SK-N-DZ (cell line): ENCODE results near the gene RMDN2. TPM values are rescaled to one million over a fixed set of nuclear protein-coding genes. Genes with fewer than 3 reads are reported as not detected.
A peak's percentile ranks its signal among the peaks of the same experiment; 100 is the strongest.

Experiments
- DNase-seq: peaks from one replicate; pipeline ENCODE4 v3.0.0-alpha.2; 2015; ENCODE audit warnings: low spot score
- polyA plus RNA-seq, 2 experiments: library from polyadenylated mRNA; depleted of rRNA; stranded (reverse); fragments of >200 nt; gene quantifications; 2 replicates each; pipeline ENCODE4 v1.2.3, GENCODE V29; 2014

The RMDN2 gene, protein sequence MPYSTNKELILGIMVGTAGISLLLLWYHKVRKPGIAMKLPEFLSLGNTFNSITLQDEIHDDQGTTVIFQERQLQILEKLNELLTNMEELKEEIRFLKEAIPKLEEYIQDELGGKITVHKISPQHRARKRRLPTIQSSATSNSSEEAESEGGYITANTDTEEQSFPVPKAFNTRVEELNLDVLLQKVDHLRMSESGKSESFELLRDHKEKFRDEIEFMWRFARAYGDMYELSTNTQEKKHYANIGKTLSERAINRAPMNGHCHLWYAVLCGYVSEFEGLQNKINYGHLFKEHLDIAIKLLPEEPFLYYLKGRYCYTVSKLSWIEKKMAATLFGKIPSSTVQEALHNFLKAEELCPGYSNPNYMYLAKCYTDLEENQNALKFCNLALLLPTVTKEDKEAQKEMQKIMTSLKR
- polyA plus RNA-seq (2014; cell fraction: cytosol; rRNA removed), result 1.6 and 3.9 TPM in 2 replicates
- polyA plus RNA-seq (2014; cell fraction: nucleus; rRNA removed), result 1.8 and 5.4 TPM in 2 replicates

DNA sequence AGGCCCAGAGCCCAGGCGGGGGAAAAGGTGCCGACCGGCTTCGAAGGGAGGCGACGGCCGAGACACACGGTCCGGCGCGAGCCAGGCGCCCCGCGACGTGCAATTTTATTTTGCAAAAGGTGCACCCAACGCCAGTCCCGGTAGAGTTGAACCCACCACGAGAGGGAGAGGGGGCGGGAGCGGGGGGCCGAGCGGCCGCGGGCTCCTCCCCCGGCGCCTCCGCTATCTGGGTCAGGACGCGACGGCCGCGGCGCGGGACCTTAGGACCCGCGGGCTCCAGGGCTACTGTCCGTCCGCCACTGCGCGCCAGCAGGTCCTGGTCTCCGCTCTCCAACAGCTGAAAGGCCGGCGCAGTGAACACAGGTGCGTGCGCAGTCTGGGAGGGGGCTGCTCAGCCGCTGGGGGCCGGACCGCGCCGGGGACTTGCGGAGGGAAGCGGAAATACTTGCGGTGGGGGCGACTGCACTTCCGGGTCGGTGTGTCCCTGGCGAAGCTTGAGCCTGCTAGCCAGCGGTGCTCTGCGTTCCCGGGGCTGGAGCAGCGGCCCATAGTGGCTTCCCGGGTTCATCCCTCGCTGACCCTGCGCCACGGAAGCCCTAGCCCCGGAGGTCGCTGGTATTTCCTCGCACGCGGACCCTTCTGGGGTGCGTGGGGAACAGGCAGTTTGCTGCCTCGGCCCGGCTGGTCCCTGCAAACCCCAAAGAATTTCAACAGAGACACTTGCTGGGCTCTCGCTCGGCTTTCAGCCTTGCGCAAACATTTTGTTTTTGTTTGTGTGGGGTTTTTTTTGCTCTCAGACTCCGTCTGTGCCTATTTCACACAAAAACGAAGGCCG is at the start of gene RMDN2:
RMDN2 (plus strand) TSS at position 225 of the 835 bp plus-strand sequence. CDS start 3,991 bp downstream, outside the sequence.
- DNase-seq, result peak; percentile 96

DNA sequence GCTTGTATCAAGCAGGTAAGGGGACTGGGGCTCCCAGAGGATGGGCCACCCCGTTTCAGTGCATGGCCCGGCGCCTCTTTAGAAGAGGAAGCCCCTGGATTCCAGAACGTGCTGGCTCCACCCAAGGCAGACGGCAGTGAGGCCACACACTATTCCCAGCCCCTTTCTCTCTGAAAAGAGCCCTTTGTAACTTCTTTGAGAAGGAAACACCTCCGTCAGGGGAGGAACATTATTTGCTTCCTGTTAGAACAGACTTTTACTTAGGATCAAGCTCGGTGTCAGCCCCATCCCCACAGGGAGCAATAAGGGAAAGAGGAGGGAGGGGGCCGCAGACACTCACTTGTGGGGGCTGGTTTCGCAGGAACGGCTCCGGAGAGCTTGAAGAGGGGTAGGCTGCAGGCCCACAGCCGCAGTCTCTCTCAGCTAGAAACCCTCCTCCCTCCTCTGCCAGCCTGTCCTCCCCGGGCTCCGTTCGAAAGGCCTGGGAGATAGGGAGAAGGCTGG is 49.6 kb upstream of the RMDN2 start:
- no peak for DNase-seq

DNA sequence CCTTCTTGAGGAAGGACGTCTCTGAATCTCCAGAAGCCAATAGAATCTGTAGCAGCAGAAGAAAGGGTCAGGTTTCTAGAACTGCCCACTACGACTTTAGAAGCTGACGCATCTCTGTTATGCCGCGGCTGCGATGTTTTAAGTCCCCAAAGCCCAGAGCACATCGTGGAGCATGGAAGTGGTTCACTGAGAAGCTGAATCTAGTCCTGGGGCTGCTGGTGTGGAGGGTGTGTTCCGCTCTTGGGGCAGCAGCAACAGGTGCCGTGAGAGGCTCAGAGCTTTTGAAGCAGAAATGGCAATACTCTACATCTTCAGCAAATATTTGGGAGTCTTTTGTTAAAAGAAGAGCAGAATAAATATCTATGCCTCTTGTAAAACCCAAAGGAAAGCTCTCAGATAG is 48.9 kb upstream of the RMDN2 start:
- DNase-seq, result no peak

DNA sequence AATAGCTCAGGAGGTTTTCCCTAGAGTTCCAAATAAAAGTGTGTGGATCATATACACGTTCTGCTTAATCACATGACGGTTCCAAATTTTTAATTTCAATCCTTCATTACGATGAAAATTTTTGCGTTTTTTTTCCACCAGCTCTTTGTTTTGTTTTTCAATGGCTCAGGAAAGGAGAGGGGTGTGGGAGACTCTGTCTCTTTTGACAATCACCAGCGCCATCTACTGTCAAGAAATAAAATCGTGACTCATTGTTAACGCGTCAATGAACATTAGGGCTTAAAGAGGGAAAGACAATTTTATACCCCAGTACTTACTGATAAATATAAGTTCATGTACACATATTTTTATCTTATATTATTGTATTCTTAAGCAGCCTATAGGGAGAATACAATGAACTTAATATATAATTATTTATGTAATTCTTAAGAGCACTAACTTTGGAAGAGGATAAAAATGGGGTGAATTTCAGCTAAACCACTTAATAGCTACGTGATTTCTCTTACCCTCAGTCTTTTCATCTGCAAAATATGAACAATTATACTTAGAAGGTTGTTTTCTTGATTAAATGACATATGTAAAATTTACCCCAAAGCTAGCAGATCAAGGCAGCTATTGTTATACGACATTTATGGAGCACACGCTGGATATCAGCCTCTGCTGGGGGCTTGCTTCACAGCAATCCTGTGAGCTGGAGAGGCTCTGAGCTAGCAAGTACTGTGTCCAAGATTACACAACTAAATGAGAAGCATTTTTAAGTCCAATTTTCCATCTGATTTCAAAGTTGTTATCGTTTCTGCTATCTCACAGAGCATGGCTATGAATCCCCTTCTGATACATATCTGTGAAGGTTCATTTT is 47.4 kb upstream of the RMDN2 start:
- DNase-seq, result peak; percentile 71

DNA sequence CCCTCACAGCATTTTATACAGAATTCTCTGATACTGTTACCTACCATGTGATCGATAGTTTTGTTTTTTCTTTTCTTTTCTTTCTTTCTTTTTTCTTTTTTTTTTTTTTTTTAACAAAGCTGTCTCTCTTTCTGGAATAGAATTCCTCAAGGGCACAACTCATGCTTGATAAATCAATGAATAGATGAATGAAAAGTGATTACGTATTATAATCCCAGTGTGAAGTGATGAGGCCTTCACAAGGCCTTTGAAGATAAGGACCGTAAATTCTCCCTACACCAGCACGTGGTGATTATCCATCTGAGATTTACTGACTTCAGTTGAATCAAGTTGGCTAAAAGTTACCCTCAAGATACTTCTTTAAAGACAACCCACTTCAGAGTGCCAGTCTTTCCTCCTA is 46.6 kb upstream of the RMDN2 start:
- DNase-seq, result no peak

DNA sequence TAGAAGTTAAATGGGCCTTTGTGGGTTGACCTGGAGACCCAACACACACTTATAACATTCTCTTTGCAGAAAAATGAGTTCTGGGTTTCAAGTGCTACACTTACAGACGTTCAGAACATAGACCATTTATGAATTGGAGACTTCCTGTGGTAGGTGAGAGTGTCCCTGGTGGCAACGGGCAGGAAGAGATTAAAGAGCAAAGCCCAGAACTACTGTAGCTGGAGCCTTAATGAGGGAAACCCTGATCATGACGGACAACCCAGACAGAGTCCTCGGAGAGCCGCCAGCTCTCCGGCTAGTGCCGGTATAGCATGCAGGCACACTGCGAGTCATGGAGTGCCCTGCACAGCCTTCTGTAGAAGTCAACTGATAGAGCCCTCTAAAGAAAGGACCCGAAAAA is 44.5 kb upstream of the RMDN2 start:
- DNase-seq, result no peak

DNA sequence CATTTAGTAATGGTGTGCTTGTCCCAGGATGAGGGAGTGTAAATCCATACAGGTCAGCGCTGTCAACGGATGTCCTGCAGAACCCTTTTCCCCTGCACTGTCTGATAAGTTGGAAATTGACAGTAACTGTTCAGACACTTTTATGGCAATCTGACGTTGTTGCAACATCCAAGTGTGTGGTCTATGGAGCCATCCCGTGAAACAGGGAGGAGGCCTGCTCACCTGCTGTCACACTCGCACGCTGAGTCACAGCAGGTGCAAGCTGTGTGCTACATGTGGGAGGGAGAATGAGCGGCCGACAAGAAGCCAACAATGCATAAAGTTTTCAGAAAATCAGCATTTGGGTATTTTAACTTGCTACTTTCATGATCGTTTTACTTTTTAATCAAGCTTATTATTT is 43.7 kb upstream of the RMDN2 start:
- no peak for DNase-seq

DNA sequence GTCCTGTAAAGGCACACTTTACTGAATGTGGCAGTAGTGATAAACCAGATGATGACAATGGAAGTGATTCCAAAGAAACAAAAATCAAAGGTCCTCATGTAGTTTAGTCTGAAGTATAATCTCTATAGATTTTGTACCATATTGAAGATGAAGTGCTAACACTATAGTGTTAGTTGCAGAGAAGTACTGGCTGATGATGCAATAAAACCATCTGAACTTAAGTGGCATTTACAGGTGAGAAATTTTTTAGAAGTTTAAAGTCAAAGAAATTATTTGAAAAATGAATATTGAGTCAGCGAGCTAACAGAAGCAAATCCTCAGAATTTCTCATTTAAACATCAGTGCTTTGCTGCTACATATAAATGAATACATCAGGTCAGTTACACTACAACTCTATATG is 43.1 kb upstream of the RMDN2 start:
- no peak for DNase-seq

DNA sequence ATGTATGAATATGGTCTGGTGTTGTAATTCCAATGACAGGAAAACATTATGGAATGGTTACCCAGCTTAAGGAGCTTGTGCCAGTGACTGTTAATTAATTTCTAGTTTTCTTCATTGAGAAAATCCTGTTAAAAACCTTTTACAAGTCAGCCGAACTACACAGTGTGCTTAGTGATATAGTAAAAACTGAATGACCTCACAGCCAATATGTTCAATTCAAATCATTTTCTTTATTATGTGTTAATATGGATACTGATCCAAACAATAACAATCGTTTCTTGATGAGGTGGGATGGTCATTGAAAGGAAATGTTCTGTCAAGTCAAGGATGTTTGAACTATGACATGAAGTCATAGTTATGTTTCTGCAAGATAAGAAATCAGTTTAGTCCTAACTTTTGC is 41.6 kb upstream of the RMDN2 start:
- DNase-seq, result no peak

DNA sequence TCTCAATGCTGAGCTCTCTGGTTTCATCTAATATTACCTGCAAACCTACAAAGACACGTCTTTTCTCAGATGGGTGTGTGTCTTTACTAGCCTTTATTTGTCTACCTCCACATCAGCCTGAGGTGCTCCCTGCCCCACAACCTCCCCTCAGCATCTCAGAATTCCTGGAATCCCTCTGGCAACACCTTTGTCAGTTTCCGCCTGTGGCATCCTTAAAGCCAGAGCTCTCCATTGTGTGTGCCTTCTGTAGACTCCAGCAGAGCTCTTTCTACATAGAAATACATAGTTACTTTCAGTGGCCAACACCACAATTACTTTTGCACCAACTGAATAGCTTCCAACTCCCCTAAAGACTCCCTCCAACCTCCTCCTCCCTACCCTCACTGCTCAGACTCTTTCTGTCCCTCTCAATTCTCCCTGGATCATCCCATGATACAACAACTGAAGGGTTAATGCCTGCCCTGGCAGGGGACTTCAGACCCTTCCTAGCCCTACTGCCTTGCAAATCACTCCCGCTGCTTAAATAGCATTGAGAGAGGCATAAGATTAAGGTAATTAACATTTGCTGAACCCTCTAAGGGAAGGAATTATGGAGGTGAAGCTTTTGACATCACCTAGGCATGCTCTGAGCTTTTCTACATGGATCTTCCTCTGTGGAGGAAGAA is 39.6 kb upstream of the RMDN2 start:
- DNase-seq, result no peak

DNA sequence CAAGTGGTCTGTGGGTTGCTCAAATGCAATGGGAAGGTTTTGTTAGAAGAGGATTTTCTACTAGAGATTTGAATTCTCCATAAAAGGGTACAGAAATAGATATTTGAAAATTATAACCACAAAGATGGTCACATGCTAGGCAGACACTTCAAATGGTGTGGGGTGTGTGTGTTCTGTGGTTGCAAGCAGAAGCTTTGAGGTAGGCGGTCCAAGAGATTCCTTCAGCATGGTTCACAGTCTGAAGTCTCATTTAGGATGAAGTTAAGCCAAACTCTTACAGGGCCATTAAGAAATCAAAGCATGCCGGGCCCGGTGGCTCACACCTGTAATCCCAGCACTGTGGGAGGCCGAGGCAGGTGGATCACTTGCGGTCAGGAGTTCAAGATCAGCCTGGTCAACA is 38.3 kb upstream of the RMDN2 start:
- DNase-seq, result no peak

DNA sequence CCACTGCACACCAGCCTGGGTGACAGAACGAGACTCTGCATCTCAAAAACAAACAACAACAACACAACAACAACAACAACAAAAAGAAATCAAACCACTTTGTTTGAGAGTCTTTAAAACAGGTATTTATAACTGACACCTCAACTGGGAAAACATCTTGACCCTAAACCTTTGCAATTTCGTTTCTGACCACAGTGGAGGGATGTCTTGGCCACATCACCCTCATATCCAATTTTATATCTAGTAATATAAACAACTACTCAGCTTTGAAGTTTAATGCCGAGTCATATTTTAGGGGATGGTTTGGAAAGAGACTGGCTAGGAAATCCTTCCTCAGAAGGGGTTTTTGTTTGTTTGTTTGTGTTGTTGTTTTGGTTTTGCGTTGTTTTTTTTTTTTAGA is 37.8 kb upstream of the RMDN2 start:
- DNase-seq, result no peak

DNA sequence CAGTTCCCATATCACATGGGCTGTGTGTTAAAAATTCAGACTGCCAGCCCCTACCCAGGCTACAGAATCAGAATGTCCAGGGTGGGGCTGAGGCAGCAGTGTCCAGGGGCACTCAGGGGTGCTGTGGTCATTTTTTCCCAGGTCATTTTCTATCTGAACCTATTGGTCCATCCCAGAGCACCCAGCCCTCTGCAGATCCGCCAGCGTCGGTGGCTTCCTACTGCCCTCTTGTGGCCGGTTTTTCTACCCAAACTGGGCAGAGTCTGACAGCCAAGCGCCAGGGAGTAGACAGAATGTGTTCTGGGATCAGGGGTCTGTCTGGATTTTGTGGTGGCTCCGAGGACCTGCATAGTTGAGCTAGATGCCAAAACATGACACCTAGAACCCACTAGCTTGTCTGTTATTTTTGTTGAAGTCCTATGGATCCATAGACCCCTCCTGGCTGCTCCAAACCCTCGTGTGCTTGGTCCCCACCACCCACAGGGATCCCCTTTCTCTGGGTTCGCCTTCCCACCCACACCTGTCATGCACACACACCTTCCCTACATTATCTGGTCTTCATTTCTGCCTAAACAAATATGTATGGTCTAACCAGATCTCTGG is 34.1 kb upstream of the RMDN2 start:
- peak; percentile 75 for DNase-seq

DNA sequence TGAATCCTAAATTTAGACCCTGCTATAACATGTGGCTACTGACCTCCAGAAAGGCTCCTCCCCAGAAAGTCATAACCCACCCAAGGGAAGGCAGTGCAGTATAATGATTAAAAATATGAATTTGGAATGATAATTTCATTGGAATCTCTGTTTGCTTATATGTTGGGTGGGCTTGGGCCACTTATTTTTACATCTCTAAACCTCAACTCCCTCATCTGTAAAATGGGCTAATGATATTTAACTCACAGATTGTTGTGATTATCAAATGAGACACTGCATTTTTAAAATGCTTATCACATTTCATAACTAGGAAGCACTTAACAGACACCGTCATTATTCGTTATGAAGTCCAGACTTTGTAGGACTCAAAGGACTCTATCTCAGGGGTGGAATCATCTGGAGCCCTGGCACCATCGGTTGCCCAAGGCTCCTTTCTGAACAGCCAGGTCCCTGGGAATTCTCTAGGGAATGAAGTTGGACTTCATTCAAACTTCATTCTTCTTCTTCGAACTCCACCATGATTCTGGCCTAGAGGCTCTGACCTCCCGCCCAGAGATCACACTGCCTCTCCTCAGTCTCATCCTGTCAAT is 33.1 kb upstream of the RMDN2 start:
- no peak for DNase-seq

DNA sequence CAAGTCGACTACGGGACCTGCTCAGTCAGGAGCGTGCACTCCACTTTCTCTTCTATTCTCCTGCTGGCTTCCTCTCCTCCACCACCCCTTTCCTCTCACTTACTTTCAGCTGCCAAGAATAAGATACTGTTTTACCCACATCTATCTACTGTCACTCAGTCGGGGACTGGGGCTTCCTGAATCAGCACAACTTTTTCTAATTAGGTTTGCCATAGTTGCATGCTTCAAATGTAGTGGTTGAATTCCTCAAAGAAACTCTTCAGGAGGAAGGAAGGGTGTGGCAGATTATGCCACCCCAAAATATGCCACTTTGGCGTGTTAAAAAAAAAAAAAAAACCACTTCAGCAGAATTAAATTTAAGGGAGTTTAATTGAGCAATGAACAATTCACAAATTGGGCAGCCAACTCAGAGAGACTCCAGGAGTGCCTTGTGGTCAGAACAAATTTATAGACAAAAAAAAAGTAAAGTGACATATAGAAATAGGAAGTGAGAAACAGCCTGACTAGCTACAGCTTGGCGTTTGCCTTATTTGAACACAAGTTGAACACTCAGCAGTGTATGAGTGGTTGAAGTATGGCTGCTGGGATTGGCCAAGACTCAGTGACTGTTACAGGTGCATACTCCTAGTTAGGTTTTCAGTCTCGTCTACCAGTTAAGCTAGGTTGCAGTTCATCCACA is 32.5 kb upstream of the RMDN2 start:
- DNase-seq, result no peak

DNA sequence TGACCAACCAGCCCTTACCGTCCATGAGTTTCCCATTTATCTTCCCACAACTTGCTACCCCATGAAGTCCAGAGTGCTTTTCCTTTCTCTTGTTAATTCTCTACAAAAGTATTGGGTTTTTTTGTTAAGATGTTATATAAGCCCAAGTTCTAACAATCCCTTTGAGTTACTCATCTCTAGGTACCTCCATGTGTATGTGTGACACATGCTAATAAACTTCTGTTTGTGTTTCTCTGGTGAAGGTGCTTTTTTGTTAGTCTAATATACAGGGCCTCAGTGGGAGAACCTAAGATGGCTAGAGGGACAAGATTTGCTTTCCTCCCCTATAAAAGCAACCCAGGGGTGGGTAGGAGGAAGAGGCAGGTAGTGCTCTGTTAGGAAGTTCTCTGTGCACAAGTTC is 31.8 kb upstream of the RMDN2 start:
- DNase-seq, result no peak

DNA sequence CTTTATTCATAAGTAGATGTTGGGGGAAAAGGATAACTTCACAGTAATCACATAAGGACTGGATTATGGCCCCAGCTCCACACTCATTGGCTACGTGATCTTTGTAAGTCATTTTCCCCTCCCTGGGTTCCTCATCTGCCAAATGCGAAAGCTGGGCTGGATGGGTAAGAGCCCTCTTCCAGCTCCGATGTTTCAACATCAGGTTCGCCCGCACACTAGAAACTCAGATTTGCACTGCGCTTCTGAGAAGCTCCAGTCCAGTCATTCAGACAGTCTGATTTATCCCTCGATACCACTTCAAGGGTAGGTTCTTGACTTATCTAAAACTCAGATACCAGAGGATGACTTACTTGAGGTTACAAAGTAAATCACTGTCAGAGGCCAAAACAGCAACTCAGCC is 31.0 kb upstream of the RMDN2 start:
- no peak for DNase-seq

DNA sequence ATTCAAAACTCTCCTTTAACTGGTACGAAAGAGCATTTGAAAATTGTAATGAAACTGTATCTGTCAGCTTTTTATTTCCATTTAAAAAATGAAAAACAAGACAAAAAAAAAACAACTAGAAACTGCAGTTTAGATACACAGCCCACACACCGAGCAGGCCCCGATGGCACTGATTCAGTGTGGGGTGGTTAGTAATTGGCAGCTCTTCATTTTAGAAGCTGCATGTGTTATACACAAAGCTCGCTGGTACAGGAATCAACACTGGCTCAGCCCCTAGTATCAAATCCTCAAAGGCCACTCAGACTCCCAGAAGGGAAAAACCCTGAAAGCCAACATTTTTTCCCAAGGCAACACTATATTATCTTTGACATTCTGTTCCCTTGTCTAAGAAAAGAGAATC is 30.5 kb upstream of the RMDN2 start:
- DNase-seq, result no peak

DNA sequence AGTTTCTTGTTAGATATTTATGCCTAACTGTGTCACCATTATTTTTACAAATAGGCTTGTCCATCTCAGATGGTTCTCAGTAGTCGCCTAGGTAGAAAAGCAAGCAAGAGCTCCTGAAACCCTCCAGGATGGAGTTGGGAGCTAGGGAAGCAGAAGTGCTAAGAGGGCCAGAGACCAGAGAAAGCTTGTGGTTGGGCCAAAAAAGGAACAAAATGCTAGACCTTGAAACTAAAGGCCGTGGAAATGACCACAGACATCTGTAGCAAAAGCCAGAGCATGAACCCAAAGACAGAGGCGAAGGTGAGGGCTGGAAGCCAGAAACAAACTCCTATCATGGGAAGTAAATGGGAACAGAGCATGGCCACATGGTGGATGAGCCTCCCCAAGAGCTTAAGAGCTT is 29.9 kb upstream of the RMDN2 start:
- DNase-seq, result no peak

DNA sequence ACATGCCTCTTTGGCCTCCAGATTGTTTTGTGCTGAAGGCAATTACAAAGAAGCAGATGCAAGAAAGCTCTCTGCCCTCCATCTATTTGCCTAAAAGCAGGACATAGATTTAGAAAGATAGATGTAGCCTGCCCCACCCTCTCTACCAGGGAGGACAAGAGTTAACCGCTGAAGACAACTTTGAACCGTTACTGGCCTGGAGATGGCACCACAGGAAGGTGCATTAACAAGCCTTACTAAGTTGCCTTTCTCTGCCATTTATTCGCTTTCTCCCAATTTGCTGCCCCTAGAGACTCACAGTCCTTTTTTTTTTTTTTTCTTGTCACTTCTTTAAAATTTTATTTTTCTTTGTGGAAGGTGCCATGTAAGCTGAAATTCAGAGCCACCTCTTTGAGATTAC is 28.8 kb upstream of the RMDN2 start:
- DNase-seq, result no peak
